Natural killer cell (primary cell): Measurements from ENCODE around the gene DOCK8. TPM values are rescaled to one million over a fixed set of nuclear protein-coding genes. Genes with fewer than 3 reads are reported as not detected.
A peak's percentile ranks its signal among the peaks of the same experiment; 100 is the strongest.

ENCODE experiments used
- ATAC-seq, 3 donors: fragments of 150-1000 bp in 2 of 3; fragments of 200-7000 bp in 1 of 3; cut with Tn5 transposase; 1 replicate in 1 of 3; 2 replicates in 2 of 3; pipeline ENCODE4 v1.10.0; 2021; ENCODE audit warnings: mild to moderate bottlenecking in 2 of 3, moderate library complexity in 2 of 3
- DNase-seq, 2 donors: peaks; one replicate each; pipeline versions ENCODE4 v3.0.0 to v3.0.0-alpha.2; 2013 to 2021; ENCODE audit warnings: mixed read lengths in 1 of 2
- H3K27ac ChIP-seq: one replicate; pipeline ENCODE4 v1.5.1; 2013; ENCODE audit warnings: mild to moderate bottlenecking, low read length
- H3K27me3 ChIP-seq: one replicate; pipeline ENCODE4 v1.6.1; 2013; ENCODE audit warnings: low read length; ENCODE audit not compliant: control insufficient read depth, insufficient read depth
- H3K36me3 ChIP-seq: one replicate; pipeline ENCODE4 v1.6.1; 2013; ENCODE audit warnings: low read length; ENCODE audit not compliant: control insufficient read depth, insufficient read depth
- H3K4me1 ChIP-seq: one replicate; pipeline ENCODE4 v1.6.1; 2013; ENCODE audit warnings: low read length; ENCODE audit not compliant: control insufficient read depth, insufficient read depth
- H3K4me3 ChIP-seq: one replicate; pipeline ENCODE4 v1.5.1; 2013; ENCODE audit warnings: low read length
- H3K9me3 ChIP-seq: one replicate; pipeline ENCODE4 v1.6.1; 2013; ENCODE audit warnings: low read length; ENCODE audit not compliant: control insufficient read depth, insufficient read depth
- H3K27ac Mint-ChIP-seq, 2 donors: one replicate each; pipeline ENCODE4 v1.8.0; 2022; ENCODE audit warnings: mild to moderate bottlenecking in 2 of 2, mixed read lengths in 2 of 2, moderate library complexity in 1 of 2
- H3K27me3 Mint-ChIP-seq, 2 donors: one replicate each; pipeline ENCODE4 v1.8.0; 2022; ENCODE audit warnings: low read depth in 2 of 2, mixed read lengths in 2 of 2
- H3K36me3 Mint-ChIP-seq: one replicate; pipeline ENCODE4 v1.8.0; 2022; ENCODE audit warnings: mixed read lengths
- H3K4me1 Mint-ChIP-seq, 2 donors: one replicate each; pipeline ENCODE4 v1.8.0; 2022; ENCODE audit warnings: mixed read lengths in 2 of 2
- H3K4me3 Mint-ChIP-seq: one replicate; pipeline ENCODE4 v1.8.0; 2022; ENCODE audit warnings: mild to moderate bottlenecking, moderate library complexity, mixed read lengths
- H3K9me3 Mint-ChIP-seq, 2 donors: one replicate each; pipeline ENCODE4 v1.8.0; 2022; ENCODE audit warnings: mixed read lengths in 2 of 2
- WGBS: methylation state at CpG from one replicate; pipeline ENCODE4 v1.1.7; 2013; ENCODE audit warnings: missing lambda C conversion rate; ENCODE audit not compliant: insufficient coverage; 5-methylcytosine and 5-hydroxymethylcytosine counted together
- intact Hi-C: fragments of 100-400 bp; cut with micrococcal nuclease; formaldehyde crosslinking; loops from one replicate; pipeline ENCODE4 v1.14.2; 2022
- total RNA-seq, 4 donors: library from RNA; stranded (reverse); fragments of 120-200 nt in 1 of 4; gene quantifications; one replicate each; pipeline versions ENCODE4 v1.2.3 to v1.2.4, GENCODE V29; 2013 to 2022
- TF ChIP-seq, protein P1 (sequence below): fragments of 200-600 bp; IDR thresholded peaks from one replicate; pipeline ENCODE4 v1.8.0; 2022; ENCODE audit warnings: antibody characterized with exemption

The DOCK8 gene
- total RNA-seq, 3 donors from 2014 or later (not counting 1 experiment from before 2014, with no cell fraction given) = 156 to 211 (median 207) TPM

DNA sequence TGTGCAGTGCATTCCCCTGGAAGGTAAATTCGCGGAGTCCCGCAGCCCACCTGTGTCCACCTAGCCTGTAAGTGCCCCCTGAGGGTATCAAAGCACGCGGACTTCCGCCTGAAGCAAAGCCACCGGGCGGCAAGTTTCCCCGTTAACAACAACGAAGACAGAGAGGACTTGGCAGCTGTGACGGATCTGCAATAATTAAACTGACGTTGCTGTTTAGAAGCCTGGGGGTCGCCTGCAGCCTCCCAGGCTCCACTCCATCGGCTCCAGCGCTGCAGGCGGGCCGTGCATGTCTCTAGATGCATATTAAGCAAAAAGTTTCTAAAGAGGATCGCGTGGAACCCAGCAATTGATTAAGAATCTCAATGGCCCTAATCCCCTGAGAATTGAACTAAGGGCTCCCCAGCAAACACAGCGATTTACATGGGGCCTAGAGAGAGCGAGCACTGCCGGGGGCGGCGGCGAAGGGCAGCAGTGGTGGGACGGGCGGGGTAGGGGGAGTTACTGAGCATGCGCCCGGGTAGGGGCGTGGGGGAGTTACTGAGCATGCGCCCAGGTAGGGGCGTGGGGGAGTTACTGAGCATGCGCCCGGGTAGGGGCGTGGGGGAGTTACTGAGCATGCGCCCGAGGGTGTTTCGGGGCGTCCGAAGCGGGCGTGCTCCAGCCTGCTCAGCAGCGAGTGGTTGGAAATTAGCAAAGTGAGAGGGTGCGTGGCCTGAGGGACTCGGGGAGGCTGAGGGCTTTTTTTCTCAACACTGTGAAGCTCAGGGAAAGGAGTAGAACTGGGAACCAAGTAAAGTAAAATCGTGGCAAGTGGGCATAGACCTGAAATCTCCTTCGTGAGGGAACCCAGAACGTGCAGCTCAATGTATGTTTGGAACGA lies 255.2 kb downstream of the DOCK8 start:
- Histone ChIP-seq H3K4me1 (peaks cover 22% of the 10 kb centered on the region), H3K36me3 (peaks cover 11% of the 10 kb centered on the region), H3K27ac (peak overlapping the region; percentile 55), H3K9me3 (no peaks in the 10 kb centered on the region), H3K27me3 (no peaks in the 10 kb centered on the region), H3K4me3 (peak overlapping the region; percentile 79)
- Mint-ChIP-seq H3K36me3 (peaks cover 10% of the 10 kb centered on the region), H3K4me1 (peaks cover 29% of the 10 kb centered on the region in 2 donors), H3K27me3 (no peaks in the 10 kb centered on the region), H3K4me3 (peak overlapping the region; percentile 99), H3K9me3 (no peaks in the 10 kb centered on the region), H3K27ac (peak overlapping the region; percentile 88 to 94)
- ATAC-seq = peak; percentile 92 to 93 (median 93)
- TF ChIP-seq, protein P1, sequence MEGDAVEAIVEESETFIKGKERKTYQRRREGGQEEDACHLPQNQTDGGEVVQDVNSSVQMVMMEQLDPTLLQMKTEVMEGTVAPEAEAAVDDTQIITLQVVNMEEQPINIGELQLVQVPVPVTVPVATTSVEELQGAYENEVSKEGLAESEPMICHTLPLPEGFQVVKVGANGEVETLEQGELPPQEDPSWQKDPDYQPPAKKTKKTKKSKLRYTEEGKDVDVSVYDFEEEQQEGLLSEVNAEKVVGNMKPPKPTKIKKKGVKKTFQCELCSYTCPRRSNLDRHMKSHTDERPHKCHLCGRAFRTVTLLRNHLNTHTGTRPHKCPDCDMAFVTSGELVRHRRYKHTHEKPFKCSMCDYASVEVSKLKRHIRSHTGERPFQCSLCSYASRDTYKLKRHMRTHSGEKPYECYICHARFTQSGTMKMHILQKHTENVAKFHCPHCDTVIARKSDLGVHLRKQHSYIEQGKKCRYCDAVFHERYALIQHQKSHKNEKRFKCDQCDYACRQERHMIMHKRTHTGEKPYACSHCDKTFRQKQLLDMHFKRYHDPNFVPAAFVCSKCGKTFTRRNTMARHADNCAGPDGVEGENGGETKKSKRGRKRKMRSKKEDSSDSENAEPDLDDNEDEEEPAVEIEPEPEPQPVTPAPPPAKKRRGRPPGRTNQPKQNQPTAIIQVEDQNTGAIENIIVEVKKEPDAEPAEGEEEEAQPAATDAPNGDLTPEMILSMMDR = no peak
- WGBS = 3% methylated on average over 49 of the region's 49 CpGs
- DNase-seq = peak; percentile 70 to 95
- intact Hi-C loops = no loop called here

DNA sequence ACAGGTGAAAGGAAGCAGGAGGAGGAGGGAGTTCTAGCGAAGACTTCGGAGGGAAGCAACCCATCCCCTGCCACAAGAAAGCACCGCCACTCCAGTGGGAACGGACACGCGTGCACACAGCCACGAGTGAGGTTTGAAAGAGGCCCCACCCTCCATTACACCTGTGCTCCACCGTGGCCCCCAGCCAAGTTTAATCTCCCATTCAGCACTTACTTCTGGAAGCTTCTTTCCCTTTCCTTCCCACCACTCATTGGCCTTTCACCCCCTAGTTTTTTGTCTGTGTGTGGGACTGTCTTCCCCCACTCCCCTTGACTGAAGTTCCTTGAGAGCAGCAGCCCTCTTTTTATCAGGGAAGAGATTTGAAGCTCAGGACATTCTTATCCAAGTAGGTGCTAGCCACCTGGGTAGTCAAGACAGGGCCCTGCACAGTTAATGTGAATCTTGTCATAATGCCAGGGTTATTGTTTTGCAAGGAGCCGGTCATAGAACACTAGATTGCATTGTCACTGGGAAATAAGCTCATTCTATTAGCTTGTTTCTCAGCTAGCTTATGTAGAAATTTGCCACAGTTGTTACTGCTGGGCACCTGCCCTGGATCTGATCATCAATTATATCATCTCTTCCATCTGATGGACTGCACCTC lies 256.0 kb downstream of the DOCK8 start:
- Mint-ChIP-seq H3K4me3 (peak overlapping the region; percentile 99), H3K9me3 (no peaks in the 10 kb centered on the region), H3K36me3 (peaks cover 4% of the 10 kb centered on the region), H3K27ac (peak overlapping the region; percentile 88 to 94), H3K4me1 (peaks cover 29% of the 10 kb centered on the region in 2 donors), H3K27me3 (no peaks in the 10 kb centered on the region)
- TF ChIP-seq, protein P1 = no peak
- no peaks in the 10 kb centered on the region for H3K9me3 ChIP-seq
- whole genome bisulfite sequencing = 14% methylated on average over 9 of the region's 9 CpGs
- H3K4me1 ChIP-seq = peaks cover 22% of the 10 kb centered on the region
- H3K36me3 ChIP-seq = peaks cover 4% of the 10 kb centered on the region
- H3K27me3 ChIP-seq = no peaks in the 10 kb centered on the region
- peak overlapping the region; percentile 79 for H3K4me3 ChIP-seq
- DNase-seq (no peak), ATAC-seq (peak in 2 of 3 donors; percentile 4 to 6)
- intact Hi-C loops = no loop called here
- H3K27ac ChIP-seq = peak overlapping the region; percentile 55

DNA sequence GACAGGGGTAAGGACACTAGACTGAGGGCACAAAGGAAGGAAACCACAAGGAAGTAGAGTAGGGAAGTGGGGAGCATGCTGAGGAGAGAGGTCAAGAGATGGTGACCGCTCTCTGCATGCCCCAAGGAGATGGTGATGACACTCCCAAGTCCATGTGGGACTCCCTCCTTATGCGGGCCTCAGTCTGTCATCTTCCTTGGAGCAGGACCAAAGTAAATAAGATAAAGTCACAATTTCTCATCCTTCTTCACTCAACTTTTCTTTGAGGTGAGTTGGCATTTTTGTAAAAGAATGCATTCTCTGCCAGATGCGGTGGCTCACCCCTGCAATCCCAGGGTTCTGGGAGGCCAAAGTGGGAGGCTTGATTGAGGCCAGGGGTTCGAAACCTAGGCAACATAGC lies 256.7 kb downstream of the DOCK8 start:
- no peaks in the 10 kb centered on the region for H3K36me3 ChIP-seq
- WGBS = 98% methylated on average over 3 of the region's 4 CpGs
- no peaks in the 10 kb centered on the region for H3K9me3 ChIP-seq
- ATAC-seq (no peak), DNase-seq (no peak)
- Mint-ChIP-seq H3K4me3 (peak overlapping the region; percentile 99), H3K9me3 (no peaks in the 10 kb centered on the region), H3K27ac (peak overlapping the region; percentile 88 to 94), H3K27me3 (no peaks in the 10 kb centered on the region), H3K4me1 (peaks cover 29% of the 10 kb centered on the region in 2 donors), H3K36me3 (no peaks in the 10 kb centered on the region)
- TF ChIP-seq, protein P1 = no peak
- no peak overlapping the region for H3K4me3 ChIP-seq
- H3K4me1 ChIP-seq = peaks cover 22% of the 10 kb centered on the region
- H3K27ac ChIP-seq = no peak overlapping the region
- no peaks in the 10 kb centered on the region for H3K27me3 ChIP-seq
- intact Hi-C loops = no loop called here
